ENCODE measurements around the gene SRP54. TPM values are rescaled to one million over a fixed set of nuclear protein-coding genes. Genes with fewer than 3 reads are reported as not detected.
"Not testable (repeated sequence)": the region's sequence is repeated elsewhere in the genome, so short reads cannot be mapped to it uniquely, and the experiment has no call there.

The SRP54 gene
- total RNA-seq, 1 experiment from 2014 or later = 91.8 TPM

- DNase-seq (ENCODE audit: low spot score) = no peak
Measured at GRCh38 chr14:34983148-34983760, 462 bp downstream of the SRP54 start.

DNA sequence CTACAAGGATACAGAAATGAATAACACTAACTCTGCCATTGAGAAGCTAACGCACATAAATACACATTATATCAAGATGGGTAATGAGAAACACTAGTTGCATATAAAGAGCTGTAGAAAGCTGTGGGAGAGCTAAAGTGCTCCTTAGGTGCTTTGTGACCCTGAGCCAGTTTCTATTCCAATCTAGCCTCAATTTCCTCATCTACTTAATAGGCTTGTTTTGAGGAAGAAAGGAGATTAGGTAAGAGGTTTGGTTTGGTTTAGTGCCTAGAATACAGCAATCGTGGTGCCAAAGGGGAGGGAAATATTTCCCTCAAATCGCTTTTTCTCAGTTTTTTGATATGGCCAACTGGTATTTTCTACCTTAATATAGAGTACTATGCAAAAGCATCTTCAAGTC, 994 bp downstream of the SRP54 start:
- no peak for DNase-seq (ENCODE audit: low spot score)

- no peak for DNase-seq (ENCODE audit: low spot score)
Measured at GRCh38 chr14:34985740-34986139, 2.9 kb downstream of the SRP54 start.

GRCh38 chr14:34987180-34987579, 4.4 kb downstream of the SRP54 start:
- no peak for DNase-seq (ENCODE audit: low spot score)

- no peak for DNase-seq (ENCODE audit: low spot score)
Measured at GRCh38 chr14:34989762-34990161, 7.0 kb downstream of the SRP54 start.

DNA sequence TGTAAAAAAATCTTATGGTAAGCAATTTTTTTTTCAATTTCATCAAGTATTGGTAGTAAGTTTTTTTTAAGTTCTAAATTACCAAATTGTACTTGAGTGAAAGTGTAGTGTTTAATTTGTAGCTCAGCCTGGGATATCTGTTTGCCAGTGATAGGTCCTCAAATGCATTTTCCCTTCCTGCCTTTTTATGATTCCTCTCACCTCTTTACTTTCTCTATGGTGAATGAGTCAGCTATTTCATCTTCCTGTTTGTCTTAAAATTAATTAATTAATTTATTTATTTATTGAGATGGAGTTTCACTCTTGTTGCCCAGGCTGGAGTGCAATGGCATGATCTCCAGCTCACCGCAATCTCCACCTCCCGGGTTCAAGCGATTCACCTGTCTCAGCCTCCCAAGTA, 10.6 kb downstream of the SRP54 start:
- no peak for DNase-seq (ENCODE audit: low spot score)

GRCh38 chr14:34994668-34995067, 11.9 kb downstream of the SRP54 start:
- no peak for DNase-seq (ENCODE audit: low spot score)

DNA sequence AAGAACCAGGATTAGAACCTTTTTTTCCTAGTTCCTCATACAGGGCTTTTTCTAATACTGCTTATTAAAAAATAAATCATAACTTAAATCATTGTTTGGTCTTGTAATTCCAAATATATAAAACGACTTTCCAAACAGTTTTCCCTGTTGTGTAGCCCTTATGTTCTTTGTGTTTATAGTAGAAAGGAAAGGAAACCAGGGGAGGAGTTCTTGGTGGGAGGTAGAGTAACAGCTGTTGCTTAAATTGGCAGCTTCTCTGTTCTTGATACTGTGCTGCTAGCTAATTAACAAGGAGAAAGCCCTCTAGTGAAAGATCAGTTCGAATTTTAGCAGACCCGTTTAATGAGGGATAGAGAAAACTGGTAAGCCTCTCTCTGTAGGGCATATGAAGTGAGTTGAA, 15.0 kb downstream of the SRP54 start:
- no peak for DNase-seq (ENCODE audit: low spot score)

- no peak for DNase-seq (ENCODE audit: low spot score)
Measured at GRCh38 chr14:34999500-34999899, 16.7 kb downstream of the SRP54 start.

DNA sequence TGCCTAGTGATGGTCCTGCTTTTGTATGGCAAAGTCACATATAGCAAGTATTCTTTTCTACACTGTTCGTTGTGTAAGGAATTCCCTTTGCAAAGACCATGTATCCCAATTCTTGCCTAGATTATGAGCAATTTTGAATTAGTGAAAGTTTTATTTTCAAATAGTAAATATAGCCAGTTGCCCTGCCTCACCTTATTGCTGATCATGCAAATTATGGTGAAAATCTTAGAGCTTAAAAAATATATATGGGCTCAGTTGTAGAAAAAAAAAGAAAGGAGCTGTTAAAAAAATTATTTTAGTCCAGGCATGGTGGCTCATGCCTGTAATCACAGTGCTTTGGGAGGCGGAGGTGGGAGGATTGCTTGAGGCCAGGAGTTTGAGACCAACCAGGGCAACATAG, 18.8 kb downstream of the SRP54 start:
- DNase-seq (ENCODE audit: low spot score) = no peak

- no peak for DNase-seq (ENCODE audit: low spot score)
Measured at GRCh38 chr14:35004839-35005238, 22.0 kb downstream of the SRP54 start.

GRCh38 chr14:35016568-35016967, 33.8 kb downstream of the SRP54 start:
- no peak for DNase-seq (ENCODE audit: low spot score)

- DNase-seq (ENCODE audit: low spot score) = no peak
Measured at GRCh38 chr14:35020713-35021112, 37.9 kb downstream of the SRP54 start.

- DNase-seq (ENCODE audit: low spot score) = no peak
Measured at GRCh38 chr14:35028435-35028834, 45.6 kb downstream of the SRP54 start.

GRCh38 chr14:35032562-35032961, 49.8 kb downstream of the SRP54 start:
- no peak for DNase-seq (ENCODE audit: low spot score)

GRCh38 chr14:35034440-35034833, 51.6 kb downstream of the SRP54 start:
- no peak for DNase-seq (ENCODE audit: low spot score)

DNA sequence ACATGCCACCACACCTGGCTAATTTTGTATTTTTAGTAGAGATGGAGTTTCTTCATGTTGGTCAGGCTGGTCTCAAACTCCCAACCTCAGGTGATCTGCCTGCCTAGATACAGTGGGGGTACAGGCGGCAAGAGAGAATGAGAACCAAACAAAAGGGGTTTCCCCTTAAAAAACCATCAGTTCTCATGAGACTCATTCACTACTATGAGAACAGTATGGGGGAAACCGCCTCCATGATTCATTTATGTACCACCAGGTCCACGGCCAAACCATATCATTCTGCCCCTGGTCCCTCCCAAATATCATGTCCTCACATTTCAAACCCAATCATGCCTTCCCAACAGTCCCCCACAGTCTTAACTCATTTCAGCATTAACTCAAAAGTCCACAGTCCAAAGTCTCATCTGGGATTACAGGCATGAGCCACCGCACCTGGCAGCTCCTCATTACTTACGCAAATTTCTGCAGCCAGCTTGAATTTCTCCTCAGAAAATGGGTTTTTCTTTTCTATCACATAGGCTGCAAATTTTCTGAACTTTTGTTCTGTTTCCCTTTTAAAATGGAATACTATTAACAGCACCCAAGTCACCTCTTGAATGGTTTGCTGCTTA, 52.3 kb downstream of the SRP54 start:
- not testable (repeated sequence) for DNase-seq (ENCODE audit: low spot score)

GRCh38 chr14:35038312-35038711, 55.5 kb downstream of the SRP54 start:
- not testable (repeated sequence) for DNase-seq (ENCODE audit: low spot score)

GRCh38 chr14:35042632-35043031, 59.8 kb downstream of the SRP54 start:
- no peak for DNase-seq (ENCODE audit: low spot score)

DNA sequence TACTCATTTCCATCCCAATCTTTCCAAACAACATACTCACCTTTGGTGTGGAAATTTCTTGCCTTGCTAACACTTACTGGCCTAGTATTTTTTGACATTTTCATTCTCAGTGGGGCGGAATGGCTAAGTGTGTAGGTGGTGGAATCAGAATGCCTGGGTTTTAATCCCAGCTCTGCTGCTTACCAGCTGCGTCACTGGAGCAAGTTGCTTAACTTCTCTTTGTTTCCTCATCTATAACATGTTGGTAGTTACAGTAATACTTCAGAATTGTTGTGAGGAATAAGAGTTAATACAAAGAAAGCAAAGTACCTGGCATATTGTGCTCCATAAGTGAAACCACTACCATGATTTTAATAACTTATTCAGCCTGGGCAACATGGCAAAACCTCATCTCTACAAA, 60.3 kb downstream of the SRP54 start:
- DNase-seq (ENCODE audit: low spot score) = no peak

DNA sequence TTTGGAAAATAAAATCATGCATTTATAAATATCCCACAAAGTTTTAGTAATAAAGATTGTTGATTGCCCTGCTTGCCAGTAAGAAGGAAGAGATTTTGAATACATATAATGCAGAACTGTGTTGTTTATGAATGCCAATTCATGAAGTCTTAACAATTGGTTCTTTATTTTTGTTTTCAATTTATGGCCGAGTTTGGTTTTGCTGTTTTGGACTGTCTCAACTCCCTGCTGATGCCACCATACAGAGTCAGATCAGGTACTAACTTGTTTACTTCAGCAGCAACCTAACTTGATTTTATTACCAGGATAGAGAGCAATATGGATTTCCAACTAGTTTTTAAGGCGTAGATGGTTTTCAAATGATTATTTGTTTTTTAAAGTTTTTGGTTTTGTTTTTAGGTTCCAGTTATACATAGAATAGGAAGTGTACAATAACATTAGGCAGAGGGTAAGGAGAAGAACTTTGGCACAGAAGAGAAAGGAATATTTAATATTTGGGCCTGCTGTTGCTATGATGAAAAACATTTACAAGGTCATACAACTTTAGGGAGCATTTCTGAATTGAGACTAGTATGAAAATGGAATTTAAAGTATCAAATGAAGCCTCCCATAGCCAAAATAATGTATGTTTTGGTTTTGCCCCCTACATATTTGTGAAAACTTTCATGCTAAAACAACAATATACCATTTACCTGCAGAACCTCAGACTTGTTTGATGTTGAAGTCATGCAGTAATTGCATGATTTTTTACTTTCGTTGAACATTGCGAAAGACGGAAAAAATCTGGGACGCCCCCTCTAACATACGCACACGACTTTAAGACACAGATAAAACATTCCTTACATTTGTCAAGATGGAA, 62.4 kb downstream of the SRP54 start:
- no peak for DNase-seq (ENCODE audit: low spot score)

GRCh38 chr14:35045798-35046047, 62.9 kb downstream of the SRP54 start:
- DNase-seq (ENCODE audit: low spot score) = no peak

- peak; percentile 95 for DNase-seq (ENCODE audit: low spot score)
Measured at GRCh38 chr14:35046048-35046750, 63.4 kb downstream of the SRP54 start, which contains the start of gene FAM177A1. Gene FAM177A1 (plus strand): TSS chr14:35046272. CDS start chr14:35046464, 192 bp downstream.
